ENCODE results near the gene CFAP210. TPM values are rescaled to one million over a fixed set of nuclear protein-coding genes. Genes with fewer than 3 reads are reported as not detected.

Gene CFAP210
- total and polyA plus RNA-seq, 9 of the 15 experiments (the other 6 are each of a cell fraction or from before 2014, with no cell fraction given) = 0.75 to 3.6 (median 1.3) TPM

GRCh38 chr2:169715379-169716237, 21.4 kb upstream of the CFAP210 start (continued):
- TF ChIP-seq ZNF354B (CRISPR knock-in tag; IDR thresholded peaks at IDR 0.05) = no peak
- TF ChIP-seq PCBP1 (IDR thresholded peaks at IDR 0.05; ENCODE audit: low read depth, low read length, poor library complexity, severe bottlenecking) = no peak

- 60% methylated on average over 6 of the region's 6 CpGs for WGBS (ENCODE audit: insufficient coverage, low coverage, missing lambda C conversion rate)
- POLR2A ChIA-PET = interaction anchor here (1.0 to 4.7 kb wide), 7 partner anchors 9 to 82 kb away, joined by 4 to 60 read pairs (median 5); partner anchors contain the start of gene KLHL23
- peak overlapping the region; percentile 71; the same call in 1 of the 2 replicates for H3K4me2 ChIP-seq (ENCODE audit: insufficient read depth, low read length)
These were observed 20.5 kb upstream of the CFAP210 start for GRCh38 chr2:169714699-169715098.

More at GRCh38 chr2:169714699-169715098, 20.5 kb upstream of the CFAP210 start:
- intact Hi-C loops (cut with micrococcal nuclease) (no loop called here), in situ Hi-C loops (cut with MboI) (no loop called here)
- Histone ChIP-seq H3K9ac (ENCODE audit: insufficient read depth in 1 of 2, low read depth in 2 of 2, low read length in 2 of 2) (no peak overlapping the region), H3K9me3 (replicated peaks; ENCODE audit: control insufficient read depth, insufficient read depth, low read depth, low read length) (no peaks in the 10 kb centered on the region), H3K27me3 (ENCODE audit: control insufficient read depth in 2 of 2, insufficient read depth in 2 of 2, low read length in 2 of 2) (no peaks in the 10 kb centered on the region), H2AFZ (ENCODE audit: low read depth, low read length) (no peak overlapping the region), H3K9me1 (ENCODE audit: control insufficient read depth, insufficient read depth, low read length) (no peaks in the 10 kb centered on the region), H3K4me1 (replicated peaks in 1 of 2; ENCODE audit: control insufficient read depth in 2 of 2, insufficient read depth in 2 of 2, low read length in 2 of 2) (peaks cover 23 to 48% of the 10 kb centered on the region in 2 experiments), H3K27ac (ENCODE audit: extremely low read depth, low read depth, low read length) (no peak overlapping the region), H4K20me1 (replicated peaks; ENCODE audit: control insufficient read depth, insufficient read depth, low read length) (no peaks in the 10 kb centered on the region), H3K36me3 (ENCODE audit: control insufficient read depth, insufficient read depth, low read length) (peaks cover 8% of the 10 kb centered on the region; the same call in 2 of the 3 replicates), H3K4me3 (no peak overlapping the region), H3K79me2 (ENCODE audit: control insufficient read depth, insufficient read depth, low read length) (no peaks in the 10 kb centered on the region)
- ATAC-seq = no peak
- CTCF ChIA-PET (ENCODE audit: low intra/inter-chr PET ratio) = no interaction called here
- DNase-seq (ENCODE audit: extremely low read depth in 1 of 4, low spot score in 3 of 4) = no peak
- TF ChIP-seq EWSR1 (IDR thresholded peaks at IDR 0.05; ENCODE audit: borderline replicate concordance, low read depth, partially characterized antibody) (no peak), RBM22 (IDR thresholded peaks at IDR 0.05; ENCODE audit: low read depth, low read length, poor library complexity, severe bottlenecking) (no peak), ZNF41 (CRISPR knock-in tag; conservative IDR thresholded peaks at IDR 0.05) (no peak), BCOR (IDR thresholded peaks at IDR 0.05) (no peak)
- FAIRE-seq = no peak
- BruUV-seq (replicated peaks) = no TSS peak
